Smooth muscle cell (in vitro differentiated cells): Measurements from ENCODE around the gene FRS2. TPM values are rescaled to one million over a fixed set of nuclear protein-coding genes. Genes with fewer than 3 reads are reported as not detected.
A peak's percentile ranks its signal among the peaks of the same experiment; 100 is the strongest.

ENCODE experiments used
- DNase-seq: peaks from one replicate; lab custom pipeline; 2025; ENCODE audit not compliant: unreplicated experiment; lab: John Stamatoyannopoulos, UW
- H2AFZ ChIP-seq: fragments of 200-600 bp; sonication (generic); 2 replicates; pipeline ENCODE4 v1.6.0; 2016; ENCODE audit warnings: antibody characterized with exemption, low read depth, mild to moderate bottlenecking
- H3F3A ChIP-seq: fragments of 200-600 bp; sonication (generic); 2 replicates; pipeline ENCODE4 v1.6.0; 2017; ENCODE audit warnings: antibody characterized with exemption, low read depth
- H3K27ac ChIP-seq: fragments of 200-600 bp; sonication (generic); 2 replicates; pipeline ENCODE4 v1.5.1; 2016; ENCODE audit warnings: low read depth, mild to moderate bottlenecking
- H3K27me3 ChIP-seq: fragments of 200-600 bp; sonication (generic); 2 replicates; pipeline ENCODE4 v1.6.1; 2016; ENCODE audit warnings: low read depth, mild to moderate bottlenecking
- H3K36me3 ChIP-seq: fragments of 200-600 bp; sonication (generic); 2 replicates; pipeline ENCODE4 v1.5.1; 2016; ENCODE audit warnings: low read depth
- H3K4me1 ChIP-seq: fragments of 200-600 bp; sonication (generic); 2 replicates; pipeline ENCODE4 v1.5.1; 2016; ENCODE audit warnings: low read depth
- H3K4me2 ChIP-seq: fragments of 200-600 bp; sonication (generic); 2 replicates; pipeline ENCODE4 v1.6.0; 2016; ENCODE audit warnings: mild to moderate bottlenecking
- H3K4me3 ChIP-seq: fragments of 200-600 bp; sonication (generic); 2 replicates; pipeline ENCODE4 v1.5.1; 2016; ENCODE audit warnings: mild to moderate bottlenecking
- H3K79me2 ChIP-seq: fragments of 200-600 bp; sonication (generic); 2 replicates; pipeline ENCODE4 v1.6.0; 2016; ENCODE audit warnings: low read depth, mild to moderate bottlenecking
- H3K9ac ChIP-seq: fragments of 200-600 bp; sonication (generic); 2 replicates; pipeline ENCODE4 v1.6.0; 2016; ENCODE audit warnings: low read depth
- H3K9me3 ChIP-seq: fragments of 200-600 bp; sonication (generic); replicated peaks from 2 replicates; pipeline ENCODE4 v1.5.1; 2016; ENCODE audit warnings: low read depth
- H4K20me1 ChIP-seq: fragments of 200-600 bp; sonication (generic); 2 replicates; pipeline ENCODE4 v1.6.0; 2016; ENCODE audit warnings: low read depth
- CTCF ChIP-seq: fragments of 200-600 bp; sonication (generic); IDR thresholded peaks from 2 replicates; pipeline ENCODE4 v1.5.1; 2017; ENCODE audit warnings: borderline replicate concordance, mild to moderate bottlenecking, antibody characterized with exemption; ENCODE audit not compliant: insufficient read depth, poor library complexity, severe bottlenecking
- WGBS: methylation state at CpG from one replicate; pipeline ENCODE4 v1.1.7; 2016; ENCODE audit warnings: low lambda C conversion rate; 5-methylcytosine and 5-hydroxymethylcytosine counted together
- polyA plus RNA-seq: library from polyadenylated mRNA; unstranded; fragments of >200 nt; fragmentation: Nextera tagmentation; extraction: Ambion mirVana; gene quantifications from 2 replicates; pipeline ENCODE4 v1.2.1, GENCODE V29; 2016
- total RNA-seq: library from RNA; depleted of rRNA; stranded (reverse); fragments of >200 nt; gene quantifications from 2 replicates; pipeline ENCODE4 v1.2.3, GENCODE V29; 2014

FRS2 gene
- total and polyA plus RNA-seq, 2 experiments from 2014 or later, result 23.8 to 90.2 TPM

DNA sequence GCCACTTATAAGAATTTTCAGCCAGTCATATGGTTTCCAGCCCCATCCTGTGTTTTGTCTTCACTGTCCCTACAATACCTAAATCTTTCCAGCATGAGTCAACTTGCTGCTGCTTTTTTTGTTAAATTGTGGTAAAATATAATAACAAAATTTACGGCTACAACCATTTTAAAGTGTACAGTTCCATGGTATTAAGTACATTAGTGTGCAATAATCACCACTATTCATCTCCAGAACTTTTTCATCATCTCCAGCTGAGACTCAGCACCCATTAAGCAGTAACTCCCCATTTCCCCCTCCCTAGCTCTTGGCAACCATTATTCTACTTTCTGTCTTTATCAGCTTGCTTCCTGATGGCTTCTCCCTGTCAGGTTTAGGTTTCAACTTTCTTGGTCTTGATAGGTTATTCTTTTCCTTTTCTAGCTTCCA is 39.1 kb downstream of the FRS2 start:
- Histone ChIP-seq H2AFZ (no peak overlapping the region), H3K27me3 (no peaks in the 10 kb centered on the region), H3K27ac (peak overlapping the region; percentile 72), H3K4me2 (peak overlapping the region; percentile 62), H3K79me2 (peaks cover 100% of the 10 kb centered on the region), H3F3A (no peaks in the 10 kb centered on the region), H3K36me3 (no peaks in the 10 kb centered on the region), H3K4me1 (peaks cover 64% of the 10 kb centered on the region), H3K4me3 (no peak overlapping the region), H3K9me3 (no peaks in the 10 kb centered on the region), H3K9ac (no peak overlapping the region), H4K20me1 (peaks cover 88% of the 10 kb centered on the region)
- no peak for TF ChIP-seq CTCF
- no peak for DNase-seq
- WGBS, result 23% methylated on average over 1 of the region's 1 CpG

- no peak for DNase-seq
- Histone ChIP-seq H3K9ac (no peak overlapping the region), H3K4me2 (peak overlapping the region; percentile 62), H3K27ac (peak overlapping the region; percentile 72), H3K27me3 (no peaks in the 10 kb centered on the region), H3K4me3 (no peak overlapping the region), H3K36me3 (no peaks in the 10 kb centered on the region), H2AFZ (no peak overlapping the region), H4K20me1 (peaks cover 88% of the 10 kb centered on the region), H3K79me2 (peaks cover 100% of the 10 kb centered on the region), H3F3A (no peaks in the 10 kb centered on the region), H3K4me1 (peaks cover 68% of the 10 kb centered on the region), H3K9me3 (no peaks in the 10 kb centered on the region)
- no peak for TF ChIP-seq CTCF
- 85% methylated on average over 5 of the region's 5 CpGs for WGBS
These were observed 40.0 kb downstream of the FRS2 start for GRCh38 chr12:69509904-69510827.

GRCh38 chr12:69511016-69511415 is 40.8 kb downstream of the FRS2 start:
- WGBS, result 100% methylated on average over 1 of the region's 1 CpG
- Histone ChIP-seq H3K4me3 (no peak overlapping the region), H3F3A (no peaks in the 10 kb centered on the region), H4K20me1 (peaks cover 87% of the 10 kb centered on the region), H3K4me1 (peaks cover 73% of the 10 kb centered on the region), H3K9ac (no peak overlapping the region), H3K4me2 (peak overlapping the region; percentile 22), H2AFZ (no peak overlapping the region), H3K36me3 (no peaks in the 10 kb centered on the region), H3K9me3 (no peaks in the 10 kb centered on the region), H3K79me2 (peaks cover 100% of the 10 kb centered on the region), H3K27me3 (no peaks in the 10 kb centered on the region), H3K27ac (peak overlapping the region; percentile 49)
- no peak for DNase-seq
- TF ChIP-seq CTCF, result no peak
